Anterior cingulate cortex (tissue), 58 donors: ENCODE data around the gene PPP1CB.
A peak's percentile ranks its signal among the peaks of the same experiment; 100 is the strongest.
"Not testable (repeated sequence)": the region's sequence is repeated elsewhere in the genome, so short reads cannot be mapped to it uniquely, and the experiment has no call there.

Experiments
- DNase-seq, 58 donors: peaks; one replicate each; lab custom pipeline; 2025; lab: John Stamatoyannopoulos, UW

Gene PPP1CB

GRCh38 chr2:28772351-28772750 is 20.7 kb downstream of the PPP1CB start:
- DNase-seq = no peak

DNA sequence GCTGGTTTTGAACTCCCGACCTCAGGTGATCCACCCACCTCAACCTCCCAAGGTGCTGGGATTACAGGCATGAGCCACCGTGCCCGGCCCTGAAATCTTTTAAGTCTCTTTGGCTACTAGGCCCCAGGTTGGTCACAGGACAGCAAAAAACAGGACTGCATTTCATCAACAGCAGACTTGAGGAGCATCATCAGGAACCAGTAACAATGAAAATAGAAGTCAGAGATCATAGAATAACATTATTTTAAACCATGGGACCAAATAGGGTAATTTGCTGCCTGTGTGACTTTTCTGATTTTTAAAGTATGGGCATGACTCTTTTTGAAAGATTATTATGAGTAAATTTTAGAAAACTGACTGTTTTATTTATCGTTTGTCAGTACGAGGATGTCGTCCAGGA is 24.8 kb downstream of the PPP1CB start:
- no peak for DNase-seq

DNA sequence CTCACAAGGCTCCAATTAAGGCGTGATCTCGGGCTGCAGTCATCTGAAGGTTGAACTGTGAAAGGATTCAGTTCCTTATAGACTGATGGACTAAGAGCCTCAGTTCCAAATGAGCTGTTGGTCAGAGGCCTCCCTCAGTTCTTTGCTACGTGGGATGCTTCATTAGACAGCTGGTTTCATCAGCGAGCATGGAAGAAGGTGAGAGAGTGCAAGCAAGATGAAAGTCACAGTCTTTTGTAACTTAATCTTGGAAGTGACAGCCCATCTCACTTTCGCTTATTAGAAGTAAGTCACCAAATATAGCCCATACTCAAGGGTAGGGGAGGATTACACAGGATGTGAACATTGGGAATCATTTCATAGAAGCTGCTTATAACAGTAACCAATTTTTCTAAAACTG is 26.8 kb downstream of the PPP1CB start:
- DNase-seq = no peak

DNA sequence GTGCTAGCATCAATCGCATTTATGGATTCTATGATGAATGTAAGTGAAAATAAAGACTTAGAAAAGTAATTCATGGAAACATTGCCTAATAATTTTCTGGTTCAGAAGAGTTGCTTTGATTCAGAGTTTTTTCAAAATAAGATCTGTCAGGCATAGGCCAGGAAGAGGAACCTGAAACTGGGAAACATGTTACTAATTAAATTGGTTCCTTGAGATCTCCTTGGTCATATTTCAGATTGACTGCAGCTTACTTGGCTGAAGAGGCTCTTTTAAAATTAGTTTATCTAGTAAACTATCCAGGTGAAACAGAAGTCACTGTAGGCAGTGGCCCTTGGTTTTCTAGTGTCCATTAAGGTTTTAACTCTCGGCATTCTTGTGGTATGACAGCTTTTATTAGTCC is 27.4 kb downstream of the PPP1CB start:
- DNase-seq = no peak

GRCh38 chr2:28780496-28780895 is 28.9 kb downstream of the PPP1CB start:
- no peak for DNase-seq

DNA sequence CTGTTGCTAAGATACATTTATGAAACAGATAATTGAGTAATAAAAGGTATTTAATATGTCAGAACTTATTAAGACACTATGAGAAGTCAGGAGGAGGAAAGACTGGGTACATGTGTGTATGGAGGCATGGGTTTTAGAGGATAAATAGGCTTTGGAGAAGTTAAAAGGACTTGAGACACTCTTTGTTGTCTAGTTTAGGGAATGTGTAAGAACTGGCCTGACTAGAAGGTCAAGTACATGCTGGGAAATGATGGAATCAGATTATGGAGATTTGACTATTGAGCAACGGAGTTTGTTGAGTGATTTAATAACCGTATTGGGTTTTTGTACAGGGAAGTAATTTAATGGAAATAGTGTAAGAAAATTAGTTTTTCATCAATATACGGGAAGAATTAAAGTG is 30.8 kb downstream of the PPP1CB start:
- no peak for DNase-seq

DNA sequence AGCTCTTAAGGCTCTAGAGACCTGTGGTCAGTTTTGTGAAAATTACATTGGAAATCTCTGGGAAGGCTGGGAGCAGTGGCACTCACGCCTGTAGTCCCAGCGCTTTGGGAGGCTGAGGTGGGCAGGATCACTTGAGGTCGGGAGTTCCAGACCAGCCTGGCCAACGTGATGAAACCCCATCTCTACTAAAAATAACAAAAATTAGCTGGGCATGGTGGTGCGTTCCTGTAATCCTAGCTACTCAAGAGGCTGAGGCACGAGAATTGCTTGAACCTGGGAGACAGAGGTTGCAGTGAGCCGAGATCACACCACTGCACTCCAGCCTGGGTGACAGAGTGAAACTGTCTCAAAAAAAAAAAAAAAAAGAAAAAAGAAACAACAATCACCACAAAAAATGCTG is 32.9 kb downstream of the PPP1CB start:
- not testable (repeated sequence) for DNase-seq

- DNase-seq = no peak
Observed at GRCh38 chr2:28796620-28797019, 45.0 kb downstream of the PPP1CB start.

GRCh38 chr2:28801726-28802125 is 50.1 kb downstream of the PPP1CB start:
- no peak for DNase-seq

DNA sequence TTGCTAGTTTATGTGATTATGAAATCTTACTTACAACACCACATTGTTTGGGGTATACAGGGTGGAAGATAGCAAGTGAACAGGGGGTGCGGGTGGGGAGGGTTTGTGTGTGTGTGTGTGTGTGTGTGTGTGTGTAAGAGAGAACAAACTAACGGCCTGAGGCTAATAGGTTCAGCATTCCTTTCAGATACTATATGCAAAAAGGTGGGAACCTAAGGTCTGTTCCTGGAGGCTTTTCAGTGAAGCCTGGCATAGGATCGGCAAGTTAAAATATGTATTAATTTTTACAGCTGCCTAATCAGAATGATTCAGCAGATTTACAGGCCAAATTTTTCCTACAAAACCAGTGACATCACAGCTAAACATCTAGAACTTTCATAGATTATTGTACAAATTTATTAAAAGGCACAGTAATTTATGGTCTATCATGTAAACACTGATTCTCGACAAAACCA is 51.4 kb downstream of the PPP1CB start:
- DNase-seq = no peak

DNA sequence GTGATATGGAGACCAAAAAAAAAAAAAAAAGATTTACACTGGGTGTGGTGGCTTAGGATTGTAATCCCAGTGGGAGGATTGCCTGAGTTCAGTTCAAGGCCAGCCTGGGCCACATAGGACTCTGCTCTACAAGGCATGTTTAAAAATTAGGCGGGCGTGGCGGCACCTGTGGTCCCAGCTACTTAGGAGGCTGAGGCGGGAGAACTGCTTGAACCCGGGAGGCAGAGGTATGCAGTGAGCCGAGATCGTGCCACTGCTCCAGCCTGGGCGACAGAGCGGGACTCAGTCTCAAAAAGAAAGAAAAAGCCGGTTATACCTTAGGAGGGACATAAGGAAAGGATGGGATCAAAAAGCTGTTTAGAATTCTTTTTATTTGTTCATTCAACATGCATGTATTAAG is 58.3 kb downstream of the PPP1CB start:
- peak in 1 of 58 donors; percentile 3 for DNase-seq

DNA sequence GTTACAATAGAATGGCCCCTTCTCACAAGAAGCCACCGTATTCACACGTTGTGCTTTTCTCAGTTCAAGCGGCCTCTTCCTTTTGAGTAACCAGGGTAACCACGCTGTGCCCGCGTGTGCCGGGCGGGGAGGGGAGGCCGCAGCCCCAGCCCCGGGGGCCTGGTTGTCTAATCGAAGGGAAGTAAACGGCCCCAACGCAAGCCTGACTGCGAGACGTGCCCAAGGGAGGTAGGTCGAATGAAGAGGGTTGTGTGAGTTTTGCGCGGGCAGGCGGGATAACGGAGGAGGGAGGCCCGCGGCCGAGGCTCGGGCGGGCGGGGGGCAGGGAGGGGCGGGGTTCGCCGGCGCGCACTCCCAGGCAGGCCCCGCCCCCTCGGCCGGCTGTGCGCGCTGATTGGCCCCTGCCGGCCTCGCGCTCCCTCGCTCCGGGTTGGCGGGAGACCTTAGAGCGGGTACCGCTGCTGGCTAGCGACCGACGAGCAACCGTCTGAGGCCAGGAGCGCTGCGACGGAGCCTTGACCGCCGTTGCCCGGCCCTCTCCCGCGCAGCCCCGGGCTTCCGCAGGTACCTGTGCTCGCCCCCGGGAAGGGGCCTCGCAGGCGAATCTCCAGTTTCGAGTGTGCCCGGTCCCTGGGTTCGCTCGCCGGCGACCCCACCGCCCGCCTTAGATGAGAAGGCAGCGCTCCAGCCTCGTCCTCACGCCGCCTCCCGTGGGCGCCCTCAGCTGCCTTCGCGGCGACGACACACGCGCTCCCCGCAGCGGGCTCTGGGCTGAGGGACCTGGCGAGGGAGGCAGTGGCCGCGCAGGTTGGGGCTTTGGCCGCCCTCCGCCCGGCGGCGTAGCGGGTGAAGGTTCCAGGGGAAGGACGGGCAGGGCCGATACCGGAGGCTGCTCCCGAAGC is 59.0 kb downstream of the PPP1CB start, which contains the start of gene SPDYA:
Gene SPDYA (plus strand): TSS at position 451 of the 902 bp plus-strand sequence. CDS start 5,181 bp downstream, outside the sequence.
- peak in 53 of 58 donors; percentile 2 to 77 (median 46) for DNase-seq

- DNase-seq = no peak
Observed at GRCh38 chr2:28818053-28818452, 66.4 kb downstream of the PPP1CB start.

- peak in 12 of 58 donors; percentile 0 to 25 (median 3) for DNase-seq
Observed at GRCh38 chr2:28821295-28821958, 69.8 kb downstream of the PPP1CB start.

- DNase-seq = no peak
Observed at GRCh38 chr2:28822036-28822435, 70.4 kb downstream of the PPP1CB start.

DNA sequence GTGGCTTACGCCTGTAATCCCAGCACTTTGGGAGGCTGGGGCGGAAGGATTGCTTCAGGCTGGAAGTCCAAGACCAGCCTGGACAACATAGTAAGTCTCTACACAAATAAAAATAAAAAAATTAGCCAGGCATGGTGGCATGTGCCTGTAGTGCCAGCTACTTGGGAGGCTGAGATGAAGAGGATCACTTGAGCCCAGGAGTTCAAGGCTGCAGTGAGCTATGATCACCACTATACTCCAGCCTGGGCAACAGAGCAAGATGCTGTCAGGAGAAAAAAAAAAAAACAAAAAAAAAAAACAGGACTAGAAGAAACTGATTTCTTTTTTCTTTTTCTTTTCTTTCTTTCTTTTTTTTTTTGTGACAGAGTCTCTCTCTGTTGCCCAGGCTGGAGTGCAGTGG is 72.6 kb downstream of the PPP1CB start:
- DNase-seq = no peak

GRCh38 chr2:28824870-28825269 is 73.2 kb downstream of the PPP1CB start:
- no peak for DNase-seq

- no peak for DNase-seq
Observed at GRCh38 chr2:28828382-28828781, 76.8 kb downstream of the PPP1CB start.

DNA sequence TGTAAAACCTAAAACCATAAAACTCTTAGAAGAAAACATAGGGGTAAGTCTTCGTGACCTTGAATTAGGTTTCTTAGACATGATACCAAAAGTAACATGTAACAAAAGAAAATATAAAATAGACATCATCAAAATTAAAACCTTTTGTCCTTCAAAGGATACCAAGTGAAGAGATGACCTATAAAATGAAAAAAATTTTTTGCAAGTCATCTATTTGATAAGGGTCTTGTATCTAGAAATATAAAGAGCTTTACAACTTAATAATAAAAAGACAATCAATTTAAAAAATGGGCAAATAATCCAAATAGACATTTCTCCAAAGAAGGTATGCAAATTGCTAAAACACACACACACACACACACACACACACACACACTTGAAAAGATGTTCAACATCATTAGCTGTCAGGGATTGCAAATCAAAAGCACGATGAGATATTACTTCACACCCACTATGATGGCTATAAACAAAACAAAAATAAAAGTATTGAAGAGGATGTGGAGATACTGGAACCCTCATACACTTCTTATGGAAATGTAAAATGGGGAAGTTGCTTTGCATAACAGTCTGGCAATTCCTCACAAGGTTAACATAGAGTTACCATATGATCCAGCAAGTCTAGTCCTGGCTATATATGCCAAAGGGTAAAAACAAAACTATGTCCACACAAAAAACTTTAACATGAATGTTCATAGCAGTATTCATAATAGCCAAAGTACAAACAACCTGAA is 82.3 kb downstream of the PPP1CB start:
- no peak for DNase-seq

DNA sequence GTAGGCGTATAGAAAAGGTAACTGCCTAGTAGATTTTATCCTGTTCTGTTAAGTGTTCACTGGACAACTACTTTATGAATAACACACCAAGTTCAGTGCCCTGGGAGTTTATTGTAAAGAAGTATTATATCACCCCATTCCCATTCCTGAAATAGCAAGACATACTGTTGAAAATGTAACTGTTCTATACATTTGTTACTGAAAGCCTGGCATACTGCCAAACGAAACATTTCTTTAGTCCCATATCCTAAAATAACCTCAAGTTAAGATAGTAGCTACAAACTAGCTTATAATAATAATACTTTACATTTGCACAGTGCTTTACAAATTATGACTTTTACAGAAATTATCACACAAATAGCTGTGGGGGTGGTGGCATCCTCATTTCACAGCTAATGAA is 84.2 kb downstream of the PPP1CB start:
- DNase-seq = no peak

- no peak for DNase-seq
Observed at GRCh38 chr2:28838971-28839370, 87.3 kb downstream of the PPP1CB start.
